Measurements from ENCODE around the gene LLCFC1.

- TF ChIP-seq CTCF (IDR thresholded peaks at IDR 0.05; ENCODE audit: low read depth, low read length) (no peak), EZH2phosphoT487 (IDR thresholded peaks at IDR 0.05; ENCODE audit: low read depth) (no peak)
These were observed 37.6 kb upstream of the LLCFC1 start for GRCh38 chr7:142901426-142902259.
